Astrocyte (in vitro differentiated cells and primary cell): ENCODE results near the gene MBTPS2. TPM values are rescaled to one million over a fixed set of nuclear protein-coding genes. Genes with fewer than 3 reads are reported as not detected.

Experiments
- DNase-seq: peaks from one replicate; pipeline ENCODE4 v3.0.0-alpha.2; 2010; ENCODE audit warnings: low read depth
- FAIRE-seq: peaks from 2 replicates; lab custom pipeline; 2011; peaks lifted over from hg19 to GRCh38; lab: Jason Lieb, UNC
- H2AFZ ChIP-seq: 2 replicates; pipeline ENCODE4 v1.6.0; 2012; ENCODE audit warnings: low read depth, low read length, inconsistent platforms
- H3K27ac ChIP-seq: 2 replicates; pipeline ENCODE4 v1.5.1; 2011; ENCODE audit warnings: low read depth, low read length, inconsistent platforms
- H3K27me3 ChIP-seq: 2 replicates; pipeline ENCODE4 v1.6.0; 2011; ENCODE audit warnings: low read length, inconsistent platforms; ENCODE audit not compliant: insufficient read depth
- H3K36me3 ChIP-seq: 2 replicates; pipeline ENCODE4 v1.5.1; 2011; ENCODE audit warnings: low read length, inconsistent platforms; ENCODE audit not compliant: insufficient read depth
- H3K4me1 ChIP-seq: 2 replicates; pipeline ENCODE4 v1.5.1; 2011; ENCODE audit warnings: low read length, inconsistent platforms; ENCODE audit not compliant: insufficient read depth
- H3K4me2 ChIP-seq: 2 replicates; pipeline ENCODE4 v1.6.0; 2012; ENCODE audit warnings: low read length, inconsistent platforms
- H3K4me3 ChIP-seq: 2 replicates; pipeline ENCODE4 v1.5.1; 2011; ENCODE audit warnings: low read depth, mild to moderate bottlenecking, low read length, inconsistent platforms; ENCODE audit not compliant: insufficient read depth
- H3K79me2 ChIP-seq: 2 replicates; pipeline ENCODE4 v1.6.0; 2012; ENCODE audit warnings: mild to moderate bottlenecking, low read length, inconsistent platforms; ENCODE audit not compliant: insufficient read depth
- H3K9ac ChIP-seq: 2 replicates; pipeline ENCODE4 v1.6.0; 2012; ENCODE audit warnings: mild to moderate bottlenecking, low read length, inconsistent platforms
- H3K9me3 ChIP-seq: 2 replicates; pipeline ENCODE4 v1.5.1; 2012; ENCODE audit warnings: low read depth, mild to moderate bottlenecking, low read length, inconsistent platforms; ENCODE audit not compliant: insufficient read depth
- H4K20me1 ChIP-seq: 2 replicates; pipeline ENCODE4 v1.6.0; 2012; ENCODE audit warnings: low read length, inconsistent platforms; ENCODE audit not compliant: insufficient read depth
- H3K27ac Mint-ChIP-seq: one replicate; pipeline ENCODE4 v1.8.0; 2021; ENCODE audit warnings: mild to moderate bottlenecking, mixed read lengths; ENCODE audit not compliant: unreplicated experiment
- H3K27me3 Mint-ChIP-seq: one replicate; pipeline ENCODE4 v1.8.0; 2021; ENCODE audit warnings: low read depth, mixed read lengths; ENCODE audit not compliant: unreplicated experiment
- H3K36me3 Mint-ChIP-seq: one replicate; pipeline ENCODE4 v1.8.0; 2021; ENCODE audit warnings: low read depth, mixed read lengths; ENCODE audit not compliant: unreplicated experiment
- H3K4me1 Mint-ChIP-seq: one replicate; pipeline ENCODE4 v1.8.0; 2021; ENCODE audit warnings: low read depth, mixed read lengths; ENCODE audit not compliant: unreplicated experiment
- H3K4me3 Mint-ChIP-seq: one replicate; pipeline ENCODE4 v1.8.0; 2021; ENCODE audit warnings: mild to moderate bottlenecking, moderate library complexity, mixed read lengths; ENCODE audit not compliant: unreplicated experiment
- H3K9me3 Mint-ChIP-seq: one replicate; pipeline ENCODE4 v1.8.0; 2021; ENCODE audit warnings: mild to moderate bottlenecking, mixed read lengths; ENCODE audit not compliant: unreplicated experiment
- EZH2 ChIP-seq: IDR thresholded peaks from 2 replicates; pipeline ENCODE4 v1.6.1; 2012; ENCODE audit warnings: mild to moderate bottlenecking, low read length, inconsistent platforms; ENCODE audit not compliant: insufficient read depth
- total RNA-seq: library from RNA; stranded (reverse); gene quantifications from 2 replicates; pipeline ENCODE4 v1.2.1, GENCODE V29; 2021
- TF ChIP-seq, protein P1 (sequence below): IDR thresholded peaks from 2 replicates; pipeline ENCODE4 v1.5.1; 2011; ENCODE audit warnings: low read depth, mild to moderate bottlenecking, inconsistent platforms, low read length, moderate library complexity; ENCODE audit not compliant: insufficient read depth

MBTPS2 gene
- total RNA-seq, 1 donor from 2014 or later, result 18.8 TPM

DNA sequence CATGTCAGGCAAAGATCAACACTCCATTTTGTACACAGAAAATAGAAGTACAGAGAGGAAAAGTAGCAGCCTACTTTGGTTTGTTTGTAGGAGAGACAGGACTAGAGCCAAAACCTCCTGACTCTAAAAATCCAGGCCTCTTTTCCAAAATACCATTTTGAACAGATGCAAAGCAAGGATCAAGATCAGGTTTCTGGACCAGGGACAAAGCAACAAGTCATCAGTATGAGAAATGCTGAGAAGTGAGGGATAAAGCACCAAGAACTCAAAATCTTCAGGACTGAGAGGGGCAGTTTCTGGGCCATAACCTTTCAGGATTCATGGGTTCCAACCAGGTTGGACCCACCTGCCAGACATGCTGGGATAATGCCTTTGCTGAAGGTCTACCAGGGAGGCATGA is 36.6 kb upstream of the MBTPS2 start:
- DNase-seq (no peak), FAIRE-seq (peak; percentile 70)
- Mint-ChIP-seq H3K27me3 (no peaks in the 10 kb centered on the region), H3K9me3 (no peaks in the 10 kb centered on the region), H3K36me3 (no peaks in the 10 kb centered on the region), H3K4me3 (no peak overlapping the region), H3K4me1 (peaks cover 12% of the 10 kb centered on the region), H3K27ac (no peak overlapping the region)
- no peak overlapping the region for H3K4me2 ChIP-seq
- H3K9me3 ChIP-seq, result no peaks in the 10 kb centered on the region
- no peak overlapping the region for H3K27ac ChIP-seq
- TF ChIP-seq, protein P1, sequence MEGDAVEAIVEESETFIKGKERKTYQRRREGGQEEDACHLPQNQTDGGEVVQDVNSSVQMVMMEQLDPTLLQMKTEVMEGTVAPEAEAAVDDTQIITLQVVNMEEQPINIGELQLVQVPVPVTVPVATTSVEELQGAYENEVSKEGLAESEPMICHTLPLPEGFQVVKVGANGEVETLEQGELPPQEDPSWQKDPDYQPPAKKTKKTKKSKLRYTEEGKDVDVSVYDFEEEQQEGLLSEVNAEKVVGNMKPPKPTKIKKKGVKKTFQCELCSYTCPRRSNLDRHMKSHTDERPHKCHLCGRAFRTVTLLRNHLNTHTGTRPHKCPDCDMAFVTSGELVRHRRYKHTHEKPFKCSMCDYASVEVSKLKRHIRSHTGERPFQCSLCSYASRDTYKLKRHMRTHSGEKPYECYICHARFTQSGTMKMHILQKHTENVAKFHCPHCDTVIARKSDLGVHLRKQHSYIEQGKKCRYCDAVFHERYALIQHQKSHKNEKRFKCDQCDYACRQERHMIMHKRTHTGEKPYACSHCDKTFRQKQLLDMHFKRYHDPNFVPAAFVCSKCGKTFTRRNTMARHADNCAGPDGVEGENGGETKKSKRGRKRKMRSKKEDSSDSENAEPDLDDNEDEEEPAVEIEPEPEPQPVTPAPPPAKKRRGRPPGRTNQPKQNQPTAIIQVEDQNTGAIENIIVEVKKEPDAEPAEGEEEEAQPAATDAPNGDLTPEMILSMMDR, result no peak
- no peak for TF ChIP-seq EZH2
- no peak overlapping the region for H3K4me3 ChIP-seq
- peaks cover 23% of the 10 kb centered on the region for H3K4me1 ChIP-seq
- no peaks in the 10 kb centered on the region for H3K36me3 ChIP-seq
- no peaks in the 10 kb centered on the region for H4K20me1 ChIP-seq
- H3K27me3 ChIP-seq, result no peaks in the 10 kb centered on the region
- no peaks in the 10 kb centered on the region for H3K79me2 ChIP-seq
- H3K9ac ChIP-seq, result no peak overlapping the region
- no peak overlapping the region for H2AFZ ChIP-seq

DNA sequence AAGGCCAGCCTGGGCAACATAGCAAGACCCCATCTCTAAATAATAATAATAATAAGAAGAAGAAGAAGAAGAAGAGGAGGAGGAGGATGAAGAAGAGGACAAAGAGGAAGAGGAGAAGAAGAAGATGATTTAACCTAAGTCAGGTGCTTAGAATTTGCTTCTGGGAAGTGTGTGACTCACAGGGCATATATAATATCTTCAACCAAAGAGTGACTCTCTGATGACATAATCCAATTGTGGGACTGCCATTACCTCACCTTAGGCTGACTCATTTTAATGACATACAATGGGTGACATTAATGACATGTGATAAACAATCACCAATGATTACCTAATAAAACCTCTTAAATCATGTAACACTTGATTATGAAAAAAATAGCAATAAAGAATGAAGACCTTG is 32.7 kb upstream of the MBTPS2 start:
- Histone ChIP-seq H3K4me3 (no peak overlapping the region), H3K9me3 (no peaks in the 10 kb centered on the region), H3K4me1 (no peaks in the 10 kb centered on the region), H3K27me3 (no peaks in the 10 kb centered on the region), H3K36me3 (no peaks in the 10 kb centered on the region), H2AFZ (no peak overlapping the region), H3K4me2 (no peak overlapping the region), H3K9ac (no peak overlapping the region), H3K79me2 (no peaks in the 10 kb centered on the region), H3K27ac (no peak overlapping the region), H4K20me1 (no peaks in the 10 kb centered on the region)
- Mint-ChIP-seq H3K36me3 (no peaks in the 10 kb centered on the region), H3K27me3 (peaks cover 2% of the 10 kb centered on the region), H3K27ac (no peak overlapping the region), H3K4me3 (no peak overlapping the region), H3K4me1 (peaks cover 4% of the 10 kb centered on the region), H3K9me3 (no peaks in the 10 kb centered on the region)
- DNase-seq (peak; percentile 6), FAIRE-seq (peak; percentile 93)
- TF ChIP-seq EZH2, result no peak
- TF ChIP-seq, protein P1, result no peak

DNA sequence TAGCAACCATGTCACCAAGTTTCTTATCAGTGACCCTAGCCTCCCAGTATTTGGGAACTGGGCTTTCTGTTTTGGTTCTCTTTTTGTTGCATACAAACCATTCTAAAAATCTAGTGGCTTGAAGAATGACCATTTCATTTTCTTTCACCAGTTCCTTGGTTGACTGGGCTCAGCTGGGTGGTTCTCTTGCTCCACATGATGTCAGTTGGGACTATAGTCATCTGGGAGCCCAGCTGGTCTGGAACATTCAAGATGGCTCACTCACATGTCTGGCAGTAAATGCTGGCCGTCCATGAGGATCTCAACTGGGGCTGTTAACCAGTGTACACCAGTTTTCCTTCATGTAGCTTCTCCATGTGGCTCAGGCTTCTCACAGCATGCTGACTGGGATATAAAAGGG is 27.6 kb upstream of the MBTPS2 start:
- no peaks in the 10 kb centered on the region for H3K9me3 ChIP-seq
- no peak for TF ChIP-seq EZH2
- TF ChIP-seq, protein P1, result no peak
- Mint-ChIP-seq H3K27me3 (peaks cover 2% of the 10 kb centered on the region), H3K4me1 (peaks cover 4% of the 10 kb centered on the region), H3K36me3 (no peaks in the 10 kb centered on the region), H3K9me3 (no peaks in the 10 kb centered on the region), H3K4me3 (no peak overlapping the region), H3K27ac (no peak overlapping the region)
- H3K79me2 ChIP-seq, result no peaks in the 10 kb centered on the region
- H3K4me1 ChIP-seq, result no peaks in the 10 kb centered on the region
- no peak overlapping the region for H2AFZ ChIP-seq
- FAIRE-seq (peak; percentile 20), DNase-seq (no peak)
- no peak overlapping the region for H3K9ac ChIP-seq
- H3K4me2 ChIP-seq, result no peak overlapping the region
- H3K4me3 ChIP-seq, result no peak overlapping the region
- H3K27ac ChIP-seq, result no peak overlapping the region
- H4K20me1 ChIP-seq, result no peaks in the 10 kb centered on the region
- H3K36me3 ChIP-seq, result no peaks in the 10 kb centered on the region
- no peaks in the 10 kb centered on the region for H3K27me3 ChIP-seq
